NCI-H345 (cell line): ENCODE data around the gene FTO.

Experiments used
- DNase-seq: peaks from one replicate; lab custom pipeline; 2025; lab: John Stamatoyannopoulos, UW

The FTO gene

DNA sequence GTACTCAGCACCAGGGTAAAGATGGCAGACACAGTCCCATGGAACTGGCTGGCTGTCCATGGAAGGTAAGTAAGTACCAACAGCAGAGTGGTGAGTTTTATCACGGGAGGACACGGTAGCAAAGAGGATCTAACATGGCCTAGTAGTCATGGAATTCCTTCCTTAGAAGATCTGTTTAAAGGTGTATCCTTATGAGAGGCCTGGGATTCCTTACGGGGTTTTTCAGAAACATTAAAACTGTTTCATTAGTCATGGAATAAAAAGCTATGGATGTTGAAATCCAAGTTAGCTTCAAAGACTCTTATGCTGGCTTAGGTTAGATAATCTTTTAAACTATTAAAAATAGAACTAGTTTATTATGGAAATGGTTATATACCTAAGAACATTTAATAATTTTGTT, 7.4 kb downstream of the FTO start:
- DNase-seq: no peak

DNA sequence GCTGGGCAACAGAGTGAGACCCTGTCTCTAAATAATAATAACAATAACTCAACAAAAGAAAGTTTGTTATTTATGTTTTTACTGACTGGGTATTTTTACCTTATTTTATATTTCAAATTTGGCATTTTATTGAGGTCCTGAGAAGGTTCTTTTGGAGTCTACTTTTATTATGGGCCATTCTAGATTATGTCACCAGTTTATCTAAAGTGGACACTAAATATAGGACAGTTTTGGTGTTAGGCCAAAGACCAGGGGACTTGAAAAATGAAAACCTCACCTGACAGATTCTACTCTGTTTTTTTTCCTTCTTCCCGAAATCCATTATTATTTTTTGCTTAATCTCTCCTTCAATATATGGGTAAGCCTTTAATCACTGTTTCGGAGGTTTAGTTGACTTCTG, 8.1 kb downstream of the FTO start:
- no peak for DNase-seq

- no peak for DNase-seq
Measured at GRCh38 chr16:53713403-53714204, 9.6 kb downstream of the FTO start.

DNA sequence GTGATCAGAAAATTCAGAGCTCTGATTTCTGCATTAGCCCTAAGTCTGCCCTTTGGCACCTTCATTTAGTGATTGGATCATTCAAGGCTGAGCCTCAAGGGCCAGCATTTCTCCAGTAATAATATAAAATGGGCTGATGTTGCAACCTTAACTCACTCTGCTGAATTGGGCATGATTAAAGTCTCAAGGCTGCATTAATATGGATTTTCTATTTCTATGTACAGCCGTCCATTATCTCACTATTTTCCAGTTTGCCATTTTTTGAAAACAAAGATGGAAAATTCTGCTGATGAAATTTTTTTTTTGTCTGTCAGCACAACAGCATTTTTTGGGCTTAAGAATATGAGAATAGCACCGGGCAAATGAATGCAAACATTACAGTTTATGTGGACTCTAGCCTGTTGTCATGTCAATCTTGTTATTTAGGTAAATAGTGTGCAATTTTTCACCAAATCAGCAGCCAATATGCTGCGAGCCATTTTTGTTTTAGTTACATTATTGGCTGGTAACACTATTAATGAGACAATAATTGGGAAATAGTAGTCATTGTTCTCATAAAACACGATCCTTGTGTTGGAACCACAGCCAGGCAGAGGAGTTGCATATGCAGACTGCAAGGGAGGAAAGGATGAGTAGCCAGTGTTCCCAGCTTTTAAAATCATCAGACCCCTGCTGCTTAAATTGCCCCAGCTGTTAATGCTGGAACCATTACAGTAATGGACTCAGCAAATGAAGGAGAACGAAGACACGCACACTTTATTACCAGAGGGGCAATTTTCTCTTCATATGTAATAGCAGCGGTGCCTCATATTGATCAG, 10.5 kb downstream of the FTO start:
- no peak for DNase-seq

- DNase-seq: no peak
Measured at GRCh38 chr16:53715023-53715384, 11.0 kb downstream of the FTO start.

DNA sequence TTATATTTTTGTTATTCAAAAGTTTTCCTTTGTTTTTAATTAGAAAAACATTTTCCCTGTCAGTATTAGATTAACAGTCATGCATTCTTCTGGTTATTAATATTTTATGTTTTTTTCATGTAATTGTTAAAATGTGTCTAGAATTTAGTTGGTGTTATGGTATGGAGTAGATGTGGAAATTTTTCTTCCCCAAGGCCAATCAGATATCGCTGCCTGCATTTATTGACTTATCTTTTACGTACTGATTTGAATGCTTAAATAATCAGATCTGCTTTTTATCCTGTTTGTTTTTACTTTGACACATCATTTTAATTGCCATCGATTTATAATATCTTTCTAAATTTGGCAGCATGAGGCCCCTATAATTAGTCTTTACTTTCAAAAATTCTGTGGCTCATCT, 13.6 kb downstream of the FTO start:
- no peak for DNase-seq

GRCh38 chr16:53721017-53721416, 17.1 kb downstream of the FTO start:
- no peak for DNase-seq

DNA sequence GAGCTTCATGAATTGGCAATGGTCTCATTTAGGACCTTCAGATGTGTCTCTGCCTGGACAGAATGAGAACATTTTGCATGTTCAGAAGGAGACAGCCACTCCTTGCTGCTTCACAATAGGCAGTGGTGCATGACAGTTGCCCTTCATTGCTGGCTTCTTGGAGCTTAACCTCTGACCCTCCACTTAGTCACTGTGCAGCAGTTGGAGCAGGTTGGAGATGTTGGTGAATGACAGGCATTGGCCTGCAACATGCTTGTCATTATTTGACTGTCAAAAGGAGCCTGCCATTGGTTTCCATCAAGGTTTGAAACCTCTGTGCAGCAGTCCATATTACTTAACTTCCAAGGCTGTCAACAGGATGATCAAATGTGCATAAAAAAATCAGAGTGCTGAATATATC, 22.7 kb downstream of the FTO start:
- DNase-seq: no peak

DNA sequence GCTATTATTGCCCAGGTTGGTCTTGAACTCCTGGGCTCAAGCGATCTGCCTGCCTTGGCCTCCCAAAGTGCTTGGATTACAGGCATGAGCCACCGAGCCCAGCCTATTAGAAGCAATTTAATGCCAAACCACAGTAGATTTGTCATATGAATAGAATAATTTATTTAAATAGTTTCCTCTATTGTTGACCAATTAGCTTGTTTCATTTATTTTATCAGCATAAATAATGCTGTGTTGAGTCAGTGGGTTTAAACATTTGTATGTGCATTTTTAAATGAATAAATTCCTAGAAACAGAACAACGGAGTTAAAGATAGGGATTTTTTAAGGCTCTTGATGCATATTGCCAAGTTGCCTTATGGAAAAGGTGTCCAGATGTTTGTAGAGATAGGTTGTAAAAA, 26.7 kb downstream of the FTO start:
- no peak for DNase-seq

GRCh38 chr16:53732296-53732929, 28.5 kb downstream of the FTO start:
- DNase-seq: no peak

DNA sequence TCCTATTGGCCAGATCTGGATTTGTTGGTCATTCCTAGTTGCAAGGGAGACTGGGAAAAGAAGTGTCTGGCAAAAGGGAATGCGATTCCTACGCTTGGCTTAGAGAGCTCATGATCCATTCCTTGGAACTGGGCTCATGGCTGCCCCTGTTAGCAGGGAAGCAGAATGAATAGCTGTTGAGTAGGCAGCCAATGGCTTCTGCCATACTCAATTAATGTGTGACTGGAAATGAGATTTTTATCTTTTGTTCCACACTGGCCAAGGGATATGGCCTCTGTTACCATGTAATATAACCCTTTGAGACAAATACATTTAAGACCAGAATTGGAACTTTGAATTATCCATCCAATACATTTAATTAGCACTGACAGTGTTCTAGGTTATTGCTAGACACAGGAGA, 31.0 kb downstream of the FTO start:
- no peak for DNase-seq

GRCh38 chr16:53736297-53736696, 32.3 kb downstream of the FTO start:
- no peak for DNase-seq

DNA sequence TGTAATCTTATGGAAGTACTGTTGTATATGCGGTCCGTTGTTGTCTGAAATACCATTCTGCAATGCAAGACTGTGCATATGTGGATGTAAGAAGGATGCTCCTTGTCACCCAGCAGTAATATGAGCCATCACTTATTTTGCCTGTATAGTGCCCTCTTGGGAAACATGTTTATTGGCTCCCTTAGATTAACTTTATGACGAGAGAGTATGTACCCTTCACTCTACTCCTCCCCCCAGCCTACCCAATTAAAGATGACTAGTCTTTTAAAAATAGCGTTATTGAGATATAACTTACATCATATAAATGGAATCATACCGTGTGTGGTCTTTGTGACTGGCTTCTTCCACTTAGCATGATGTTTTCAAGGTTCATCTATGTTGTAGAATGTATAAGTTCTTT, 33.6 kb downstream of the FTO start:
- no peak for DNase-seq

DNA sequence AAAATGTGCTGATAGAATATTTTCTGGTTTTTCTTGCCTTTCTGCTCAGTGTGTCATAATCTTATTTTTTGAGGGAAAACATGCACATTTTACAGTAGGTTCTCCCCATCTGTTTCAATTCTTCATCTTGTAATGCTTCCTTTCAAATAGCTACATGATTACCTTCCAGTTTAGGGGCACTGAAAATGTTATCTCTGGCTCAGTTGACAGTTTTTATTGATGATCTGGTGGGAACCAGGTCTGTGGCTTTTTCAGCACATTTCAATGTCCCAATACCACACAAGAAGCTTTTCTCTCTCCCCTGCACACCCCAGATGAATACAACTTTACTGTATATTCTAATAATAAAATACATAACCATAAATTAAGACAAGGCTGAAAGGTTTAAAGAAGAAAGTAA, 36.5 kb downstream of the FTO start:
- DNase-seq: no peak

DNA sequence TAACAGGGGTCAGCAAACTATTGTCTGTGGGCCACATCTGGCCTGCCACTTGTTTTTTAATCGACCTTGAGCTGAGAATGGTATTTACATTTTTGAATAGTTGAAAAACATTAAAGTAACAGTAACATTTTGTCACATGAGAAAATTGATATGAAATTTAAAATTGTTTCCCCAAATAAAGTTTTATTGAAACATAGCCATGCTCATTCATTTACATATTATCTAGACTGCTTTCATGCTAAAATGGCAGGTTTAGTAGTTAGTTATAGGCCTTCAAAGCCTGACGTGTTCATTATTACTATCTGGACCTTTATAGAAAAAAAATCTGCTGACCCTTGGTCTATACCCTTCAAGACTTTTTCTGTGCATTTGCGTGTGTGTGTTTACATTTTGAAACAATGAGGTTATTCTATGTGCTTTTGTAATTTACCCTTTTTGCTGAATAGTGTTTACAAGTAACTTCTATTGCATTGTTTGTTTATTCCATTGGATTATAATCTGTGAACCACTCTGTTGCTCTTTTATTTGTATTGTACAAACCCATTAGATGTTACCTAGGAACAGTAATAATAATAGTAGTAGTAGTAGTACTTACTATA, 37.1 kb downstream of the FTO start:
- no peak for DNase-seq

DNA sequence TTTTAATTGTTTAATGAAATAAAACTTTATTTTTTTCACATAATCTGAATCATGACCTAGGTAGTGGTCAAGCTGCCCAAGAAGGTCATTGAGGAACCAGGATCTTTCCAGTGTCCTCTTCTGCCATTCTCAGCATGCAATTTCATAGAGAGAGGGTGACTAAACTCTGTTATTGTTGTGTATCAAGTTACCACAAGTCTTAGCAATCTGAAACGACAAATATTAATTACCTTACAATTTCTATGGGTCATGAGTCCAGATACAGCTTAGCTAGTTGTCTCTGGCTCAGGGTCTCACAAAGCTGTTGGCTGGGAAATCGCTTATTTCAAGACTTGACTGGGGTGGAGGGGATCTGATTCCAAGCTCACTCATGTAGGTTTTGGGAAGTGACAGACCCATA, 37.6 kb downstream of the FTO start:
- DNase-seq: no peak

DNA sequence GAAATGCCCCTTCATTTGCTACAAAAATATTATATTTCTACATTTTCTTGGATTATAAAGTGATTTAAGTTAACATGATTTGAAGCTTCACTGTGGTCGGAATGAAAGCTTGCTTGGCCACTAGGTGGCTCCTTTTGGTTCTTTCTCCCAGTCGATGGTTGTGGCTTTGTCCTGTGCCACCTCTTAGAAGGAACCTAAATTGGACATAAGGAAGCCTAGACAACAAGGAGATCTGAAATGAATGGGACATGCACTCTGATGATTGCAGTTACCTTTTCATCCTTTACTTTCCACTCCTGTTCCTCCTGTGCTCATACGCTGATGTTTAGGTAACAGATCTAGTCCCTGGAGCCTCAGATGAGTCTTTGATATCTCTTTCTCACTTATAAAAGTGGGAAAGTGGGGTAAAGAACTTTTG, 39.2 kb downstream of the FTO start:
- no peak for DNase-seq

GRCh38 chr16:53744449-53744848, 40.5 kb downstream of the FTO start:
- DNase-seq: no peak

- no peak for DNase-seq
Measured at GRCh38 chr16:53745086-53745485, 41.1 kb downstream of the FTO start.

DNA sequence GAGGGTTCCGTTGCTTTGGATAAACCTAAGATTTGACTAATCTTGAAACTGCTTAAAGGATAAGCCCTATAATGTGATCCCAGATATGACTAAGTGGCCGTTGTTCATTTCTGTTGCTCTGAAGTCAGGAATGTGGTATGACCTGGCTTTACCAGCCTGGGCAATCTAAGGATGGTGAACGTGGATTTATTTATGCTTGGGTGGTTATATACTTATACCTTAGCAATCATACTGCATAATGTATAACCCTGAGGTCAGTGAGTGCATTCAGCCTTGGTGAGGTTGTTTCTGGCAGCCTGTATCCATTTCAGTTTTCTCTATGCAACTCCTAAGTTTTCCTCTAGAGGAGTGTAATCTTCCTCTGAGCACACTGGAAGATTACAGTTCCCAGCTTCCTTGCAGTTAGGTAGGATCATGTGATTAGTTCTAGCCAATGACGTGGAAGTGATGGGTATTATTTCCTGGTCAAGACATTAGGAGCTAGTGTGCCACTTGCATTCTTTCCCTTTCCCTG, 41.9 kb downstream of the FTO start:
- no peak for DNase-seq

- no peak for DNase-seq
Measured at GRCh38 chr16:53752560-53752959, 48.6 kb downstream of the FTO start.

DNA sequence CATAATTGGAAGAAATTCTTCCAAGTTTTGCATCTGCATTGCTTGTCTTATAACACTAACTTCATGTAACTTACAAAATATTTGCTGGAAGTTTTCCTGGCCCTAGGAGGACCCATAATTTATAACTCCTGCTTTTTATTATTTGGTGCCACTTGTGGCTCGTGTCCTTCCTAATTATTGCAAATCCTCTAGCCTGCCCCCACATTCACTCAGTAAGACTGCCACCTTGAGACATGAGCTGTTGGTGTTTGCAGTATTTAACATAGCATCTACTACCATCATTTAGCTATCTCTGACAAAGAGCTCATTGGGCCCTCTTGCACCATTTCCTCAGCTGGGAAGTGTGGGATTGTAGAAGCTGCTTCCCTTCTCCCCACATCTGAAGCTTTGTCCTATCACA, 49.5 kb downstream of the FTO start:
- no peak for DNase-seq
